Ovary (tissue), 3 donors: ENCODE measurements around the gene AP1S1.

ENCODE experiments used
- CTCF ChIP-seq, 3 donors: fragments of 450-650 bp in 2 of 3; fragments of 200-600 bp in 1 of 3; IDR thresholded peaks; one replicate each; pipeline versions ENCODE4 v1.5.1 to v1.8.0; 2016 to 2022; ENCODE audit warnings: antibody characterized with exemption in 3 of 3, mild to moderate bottlenecking in 1 of 3
- POLR2A ChIP-seq: fragments of 450-650 bp; IDR thresholded peaks from one replicate; pipeline ENCODE4 v1.6.1; 2017; ENCODE audit warnings: antibody characterized with exemption, mild to moderate bottlenecking, moderate library complexity
- donor health status: DM: no; HTN: no; CAD: no.

- TF ChIP-seq CTCF (IDR thresholded peaks at IDR 0.05) (no peak), POLR2A (no peak)
Observed at GRCh38 chr7:101122933-101123702, 31.2 kb upstream of the AP1S1 start.
